OCI-LY3 (cell line): ENCODE results near the gene MYL6B.

Source experiments
- H2AFZ ChIP-seq: fragments of 200-600, 300-600 bp; shearing (Covaris generic); 2 replicates; pipeline ENCODE4 v1.6.0; 2014; ENCODE audit warnings: antibody characterized with exemption, low read depth, low read length
- H3K27ac ChIP-seq: fragments of 200-600, 300-600 bp; sonication (generic); 2 replicates; pipeline ENCODE4 v1.5.1; 2014; ENCODE audit warnings: mild to moderate bottlenecking, low read length, moderate library complexity, mixed read lengths
- H3K27me3 ChIP-seq: fragments of 200-600, 300-600 bp; sonication (generic); 2 replicates; pipeline ENCODE4 v1.6.1; 2014; ENCODE audit warnings: low read depth, low read length, mixed read lengths
- H3K36me3 ChIP-seq: fragments of 200-600, 300-600 bp; sonication (generic); replicated peaks from 2 replicates; pipeline ENCODE3; 2014; ENCODE audit warnings: low read depth, low read length, mixed read lengths
- H3K4me1 ChIP-seq: fragments of 300-600, 200-600 bp; sonication (generic); 2 replicates; pipeline ENCODE4 v1.6.1; 2014; ENCODE audit warnings: low read length, mixed read lengths
- H3K4me2 ChIP-seq: fragments of 200-600, 300-600 bp; sonication (generic); 2 replicates; pipeline ENCODE4 v1.6.1; 2014; ENCODE audit warnings: low read length, mixed read lengths
- H3K4me3 ChIP-seq: fragments of 300-600, 200-600 bp; sonication (generic); 2 replicates; pipeline ENCODE4 v1.5.1; 2014; ENCODE audit warnings: antibody characterized with exemption, mild to moderate bottlenecking, low read length, moderate library complexity
- H3K79me2 ChIP-seq: fragments of 300-600, 200-600 bp; shearing (Covaris generic); 2 replicates; pipeline ENCODE4 v1.6.1; 2014; ENCODE audit warnings: mild to moderate bottlenecking, low read length, mixed read lengths
- H3K9ac ChIP-seq: fragments of 300-600, 200-600 bp; shearing (Covaris generic); 2 replicates; pipeline ENCODE4 v1.6.0; 2014; ENCODE audit warnings: mild to moderate bottlenecking, low read length, moderate library complexity
- H3K9me3 ChIP-seq: fragments of 200-600, 300-600 bp; shearing (Covaris generic); 2 replicates; pipeline ENCODE4 v1.6.1; 2014; ENCODE audit warnings: low read length, mixed read lengths; ENCODE audit not compliant: insufficient read depth
- H4K20me1 ChIP-seq: fragments of 200-600, 300-600 bp; sonication (generic); 2 replicates; pipeline ENCODE4 v1.6.1; 2016; ENCODE audit warnings: low read length, mixed read lengths; ENCODE audit not compliant: insufficient read depth
- EZH2phosphoT487 ChIP-seq: fragments of 200-600 bp; shearing (Covaris generic); IDR thresholded peaks from 2 replicates; pipeline ENCODE4 v1.6.1; 2018; ENCODE audit warnings: antibody characterized with exemption, mixed run types, low read depth
- TF ChIP-seq, protein P1 (sequence below): fragments of 200-600, 300-600 bp; sonication (generic); IDR thresholded peaks from 2 replicates; pipeline ENCODE4 v1.5.1; 2014; ENCODE audit warnings: antibody characterized with exemption, low read length, low read depth

Gene MYL6B

DNA sequence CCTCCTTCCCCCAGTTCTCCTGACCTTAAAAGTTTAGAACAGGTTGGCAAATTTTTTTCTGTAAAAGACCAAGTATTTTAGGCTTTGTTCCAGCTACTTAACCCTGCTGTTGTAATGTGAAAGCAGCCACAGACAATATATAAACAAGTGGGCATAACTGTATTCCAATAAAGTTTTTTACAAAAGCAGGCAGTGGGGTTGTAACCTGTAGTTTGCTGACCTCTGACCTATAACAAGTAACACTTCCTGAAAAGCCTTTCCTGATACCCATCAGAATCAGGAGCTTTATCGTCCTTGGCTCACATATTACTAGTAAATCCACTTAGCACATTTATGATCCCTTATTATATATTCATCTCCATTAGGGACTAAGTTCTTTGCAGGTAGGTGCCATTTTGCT, 50.0 kb downstream of the MYL6B start:
- no peaks in the 10 kb centered on the region for H3K9me3 ChIP-seq
- H4K20me1 ChIP-seq: no peaks in the 10 kb centered on the region
- no peak overlapping the region for H3K4me2 ChIP-seq
- no peaks in the 10 kb centered on the region for H3K27me3 ChIP-seq
- H3K4me1 ChIP-seq: no peaks in the 10 kb centered on the region
- no peak overlapping the region for H3K4me3 ChIP-seq
- H3K36me3 ChIP-seq: peaks cover 17% of the 10 kb centered on the region
- no peak overlapping the region for H2AFZ ChIP-seq
- H3K79me2 ChIP-seq: no peaks in the 10 kb centered on the region
- no peak overlapping the region for H3K9ac ChIP-seq
- H3K27ac ChIP-seq: no peak overlapping the region
- no peak for TF ChIP-seq EZH2phosphoT487
- TF ChIP-seq, protein P1, sequence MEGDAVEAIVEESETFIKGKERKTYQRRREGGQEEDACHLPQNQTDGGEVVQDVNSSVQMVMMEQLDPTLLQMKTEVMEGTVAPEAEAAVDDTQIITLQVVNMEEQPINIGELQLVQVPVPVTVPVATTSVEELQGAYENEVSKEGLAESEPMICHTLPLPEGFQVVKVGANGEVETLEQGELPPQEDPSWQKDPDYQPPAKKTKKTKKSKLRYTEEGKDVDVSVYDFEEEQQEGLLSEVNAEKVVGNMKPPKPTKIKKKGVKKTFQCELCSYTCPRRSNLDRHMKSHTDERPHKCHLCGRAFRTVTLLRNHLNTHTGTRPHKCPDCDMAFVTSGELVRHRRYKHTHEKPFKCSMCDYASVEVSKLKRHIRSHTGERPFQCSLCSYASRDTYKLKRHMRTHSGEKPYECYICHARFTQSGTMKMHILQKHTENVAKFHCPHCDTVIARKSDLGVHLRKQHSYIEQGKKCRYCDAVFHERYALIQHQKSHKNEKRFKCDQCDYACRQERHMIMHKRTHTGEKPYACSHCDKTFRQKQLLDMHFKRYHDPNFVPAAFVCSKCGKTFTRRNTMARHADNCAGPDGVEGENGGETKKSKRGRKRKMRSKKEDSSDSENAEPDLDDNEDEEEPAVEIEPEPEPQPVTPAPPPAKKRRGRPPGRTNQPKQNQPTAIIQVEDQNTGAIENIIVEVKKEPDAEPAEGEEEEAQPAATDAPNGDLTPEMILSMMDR: no peak

DNA sequence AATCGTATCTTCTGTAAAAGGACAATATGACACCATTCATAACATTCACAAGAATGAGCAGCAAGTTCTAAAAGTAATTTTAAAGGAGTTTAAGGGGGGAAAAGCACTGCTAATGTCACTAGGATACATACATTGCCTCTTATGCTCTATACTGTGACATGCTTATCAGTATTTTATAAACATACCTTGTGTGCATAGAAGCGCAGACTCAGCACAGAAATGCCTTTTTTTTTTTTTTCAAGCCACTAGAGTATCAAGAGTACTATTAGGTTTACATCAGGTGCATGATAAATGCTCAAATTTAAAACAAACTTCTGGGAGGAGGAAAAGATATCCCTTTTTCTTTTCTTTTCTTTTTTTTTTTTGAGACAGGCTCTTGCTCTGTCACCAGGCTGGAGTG, 50.5 kb downstream of the MYL6B start:
- TF ChIP-seq, protein P1: no peak
- no peak for TF ChIP-seq EZH2phosphoT487
- no peak overlapping the region for H3K4me2 ChIP-seq
- no peaks in the 10 kb centered on the region for H3K27me3 ChIP-seq
- no peak overlapping the region for H3K27ac ChIP-seq
- no peaks in the 10 kb centered on the region for H3K9me3 ChIP-seq
- no peak overlapping the region for H3K9ac ChIP-seq
- H3K79me2 ChIP-seq: no peaks in the 10 kb centered on the region
- H3K4me1 ChIP-seq: no peaks in the 10 kb centered on the region
- H3K36me3 ChIP-seq: peaks cover 22% of the 10 kb centered on the region
- no peak overlapping the region for H3K4me3 ChIP-seq
- no peak overlapping the region for H2AFZ ChIP-seq
- no peaks in the 10 kb centered on the region for H4K20me1 ChIP-seq

DNA sequence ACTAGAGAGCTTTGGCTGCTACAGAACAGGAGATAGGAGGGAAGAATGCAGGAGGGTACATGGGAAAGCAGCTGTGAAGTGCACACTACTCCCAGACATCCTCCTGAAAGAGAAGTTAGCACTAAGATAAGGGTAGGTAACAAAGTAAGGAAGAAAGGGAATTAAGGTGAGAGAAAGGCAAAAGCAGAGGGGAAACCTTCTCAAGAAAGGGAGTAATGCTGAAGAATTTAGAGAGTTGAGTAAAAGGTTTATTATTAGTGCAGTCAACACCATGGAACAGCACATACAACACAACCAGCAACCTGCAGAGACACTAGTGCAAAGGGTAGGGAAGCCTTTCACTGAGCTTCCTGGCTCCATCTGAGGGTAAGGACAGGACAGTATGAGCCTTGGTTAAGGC, 51.9 kb downstream of the MYL6B start:
- no peak overlapping the region for H3K4me3 ChIP-seq
- no peak overlapping the region for H2AFZ ChIP-seq
- H3K4me1 ChIP-seq: no peaks in the 10 kb centered on the region
- H4K20me1 ChIP-seq: no peaks in the 10 kb centered on the region
- no peaks in the 10 kb centered on the region for H3K27me3 ChIP-seq
- no peaks in the 10 kb centered on the region for H3K9me3 ChIP-seq
- no peak overlapping the region for H3K9ac ChIP-seq
- TF ChIP-seq EZH2phosphoT487: no peak
- TF ChIP-seq, protein P1: no peak
- H3K36me3 ChIP-seq: peaks cover 27% of the 10 kb centered on the region
- no peak overlapping the region for H3K4me2 ChIP-seq
- H3K27ac ChIP-seq: no peak overlapping the region
- H3K79me2 ChIP-seq: no peaks in the 10 kb centered on the region

DNA sequence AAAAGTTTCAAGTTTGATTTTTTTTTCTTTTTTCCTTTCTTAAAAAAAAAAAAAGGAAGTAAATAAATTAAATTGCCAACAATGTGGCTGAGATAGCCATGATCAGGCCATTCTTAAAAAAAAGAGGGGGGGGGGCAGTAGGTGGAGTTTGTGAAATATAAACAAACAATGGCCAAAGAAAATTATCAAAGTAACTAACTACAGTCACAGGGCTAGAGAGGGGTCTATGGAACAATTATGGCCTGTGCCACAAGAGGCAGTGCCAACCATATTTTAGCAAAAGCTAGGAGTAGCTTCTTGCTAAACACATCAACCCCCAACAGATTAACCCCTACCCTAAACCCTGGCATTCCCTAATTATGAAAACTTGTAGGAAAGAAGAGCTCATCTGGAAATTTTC, 53.1 kb downstream of the MYL6B start:
- Histone ChIP-seq H4K20me1 (no peaks in the 10 kb centered on the region), H2AFZ (no peak overlapping the region), H3K4me1 (no peaks in the 10 kb centered on the region), H3K4me2 (no peak overlapping the region), H3K27ac (no peak overlapping the region), H3K9ac (no peak overlapping the region), H3K36me3 (peaks cover 35% of the 10 kb centered on the region), H3K79me2 (no peaks in the 10 kb centered on the region), H3K27me3 (no peaks in the 10 kb centered on the region), H3K9me3 (no peaks in the 10 kb centered on the region), H3K4me3 (no peak overlapping the region)
- no peak for TF ChIP-seq EZH2phosphoT487
- TF ChIP-seq, protein P1: no peak
